Measurements from ENCODE around the gene UCN2. TPM values are rescaled to one million over a fixed set of nuclear protein-coding genes. Genes with fewer than 3 reads are reported as not detected.

The UCN2 gene
- total RNA-seq, 1 donor = 6.0 TPM

GRCh38 chr3:48568476-48568875 is 4.9 kb upstream of the UCN2 start:
- no peak for DNase-seq (ENCODE audit: low read depth)
- no peak for TF ChIP-seq CTCF (IDR thresholded peaks at IDR 0.05; ENCODE audit: insufficient read depth, low read depth, low read length)
- no peak overlapping the region for H3K4me3 ChIP-seq (ENCODE audit: low read depth, low read length)

- H3K4me3 ChIP-seq (ENCODE audit: low read depth, low read length) = no peak overlapping the region
- TF ChIP-seq CTCF (IDR thresholded peaks at IDR 0.05; ENCODE audit: insufficient read depth, low read depth, low read length) = no peak
- no peak for DNase-seq (ENCODE audit: low read depth)
These were observed 3.9 kb upstream of the UCN2 start for GRCh38 chr3:48567500-48567899.

GRCh38 chr3:48567090-48567489 is 3.5 kb upstream of the UCN2 start:
- no peak overlapping the region for H3K4me3 ChIP-seq (ENCODE audit: low read depth, low read length)
- TF ChIP-seq CTCF (IDR thresholded peaks at IDR 0.05; ENCODE audit: insufficient read depth, low read depth, low read length) = no peak
- no peak for DNase-seq (ENCODE audit: low read depth)

GRCh38 chr3:48566401-48566760 is 2.8 kb upstream of the UCN2 start:
- no peak overlapping the region for H3K4me3 ChIP-seq (ENCODE audit: low read depth, low read length)
- no peak for TF ChIP-seq CTCF (IDR thresholded peaks at IDR 0.05; ENCODE audit: insufficient read depth, low read depth, low read length)
- DNase-seq (ENCODE audit: low read depth) = no peak

- TF ChIP-seq CTCF (IDR thresholded peaks at IDR 0.05; ENCODE audit: insufficient read depth, low read depth, low read length) = no peak
- peak; percentile 71 for DNase-seq (ENCODE audit: low read depth)
- no peak overlapping the region for H3K4me3 ChIP-seq (ENCODE audit: low read depth, low read length)
These were observed 2.2 kb upstream of the UCN2 start for GRCh38 chr3:48565591-48566400.

GRCh38 chr3:48565186-48565585 is 1.6 kb upstream of the UCN2 start:
- no peak for TF ChIP-seq CTCF (IDR thresholded peaks at IDR 0.05; ENCODE audit: insufficient read depth, low read depth, low read length)
- no peak overlapping the region for H3K4me3 ChIP-seq (ENCODE audit: low read depth, low read length)
- no peak for DNase-seq (ENCODE audit: low read depth)

- TF ChIP-seq CTCF (IDR thresholded peaks at IDR 0.05; ENCODE audit: insufficient read depth, low read depth, low read length) = no peak
- DNase-seq (ENCODE audit: low read depth) = no peak
- no peak overlapping the region for H3K4me3 ChIP-seq (ENCODE audit: low read depth, low read length)
These were observed 1.1 kb upstream of the UCN2 start for GRCh38 chr3:48564667-48565066.
